ENCODE data around the gene RGCC.

Gene RGCC

GRCh38 chr13:41465241-41465847, 8.0 kb downstream of the RGCC start:
- H3K4me3 ChIP-seq (ENCODE audit: low read depth, low read length): no peak overlapping the region
- DNase-seq (ENCODE audit: low read depth): peak; percentile 81
- no peak for TF ChIP-seq CTCF (conservative IDR thresholded peaks at IDR 0.05; ENCODE audit: low read depth, low read length)

GRCh38 chr13:41465898-41466320, 8.6 kb downstream of the RGCC start:
- no peak for DNase-seq (ENCODE audit: low read depth)
- no peak for TF ChIP-seq CTCF (conservative IDR thresholded peaks at IDR 0.05; ENCODE audit: low read depth, low read length)
- no peak overlapping the region for H3K4me3 ChIP-seq (ENCODE audit: low read depth, low read length)

- no peak for DNase-seq (ENCODE audit: low read depth)
- no peak overlapping the region for H3K4me3 ChIP-seq (ENCODE audit: low read depth, low read length)
- no peak for TF ChIP-seq CTCF (conservative IDR thresholded peaks at IDR 0.05; ENCODE audit: low read depth, low read length)
These were observed 10.1 kb downstream of the RGCC start for GRCh38 chr13:41467425-41467945.

DNA sequence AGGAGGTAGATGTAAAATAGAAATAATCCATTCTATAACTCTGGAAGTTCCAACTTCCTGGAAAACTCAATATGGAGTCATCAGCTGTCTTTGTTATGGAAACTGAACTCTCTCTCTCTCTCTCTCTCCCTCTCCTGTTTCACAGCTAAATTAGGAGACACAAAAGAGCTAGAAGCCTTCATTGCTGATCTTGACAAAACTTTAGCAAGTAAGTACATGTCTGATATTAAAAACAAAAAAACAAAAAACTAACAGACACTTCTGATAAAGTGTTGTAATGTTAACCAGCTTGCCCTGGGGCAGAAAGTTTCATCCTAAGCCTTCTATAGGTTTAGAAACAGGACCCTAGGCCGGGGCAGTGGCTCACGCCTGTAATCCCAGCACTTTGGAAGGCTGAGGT, 11.3 kb downstream of the RGCC start:
- no peak for TF ChIP-seq CTCF (conservative IDR thresholded peaks at IDR 0.05; ENCODE audit: low read depth, low read length)

DNA sequence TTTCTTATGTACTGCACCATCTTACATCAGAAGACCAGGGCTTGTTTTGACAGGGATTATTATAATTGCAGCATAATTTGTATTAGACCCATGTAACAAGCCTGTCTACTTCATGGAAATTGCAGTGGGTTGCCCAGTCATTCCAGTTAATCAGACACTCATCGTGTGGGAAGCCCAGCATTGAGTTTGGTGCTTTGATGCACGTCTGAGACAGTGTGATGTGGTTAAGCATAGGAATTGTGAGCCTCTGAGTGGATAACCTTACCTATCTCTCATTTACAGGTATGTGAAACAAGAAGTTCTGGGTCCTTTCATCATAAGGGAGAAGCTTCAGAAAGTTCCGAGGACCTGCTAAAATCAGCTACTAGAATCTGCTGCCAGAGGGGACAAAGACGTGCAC, 12.8 kb downstream of the RGCC start:
- no peak overlapping the region for H3K4me3 ChIP-seq (ENCODE audit: low read depth, low read length)
- no peak for TF ChIP-seq CTCF (conservative IDR thresholded peaks at IDR 0.05; ENCODE audit: low read depth, low read length)
- DNase-seq (ENCODE audit: low read depth): no peak

More for the DNA sequence above, 11.3 kb downstream of the RGCC start:
- H3K4me3 ChIP-seq (ENCODE audit: low read depth, low read length): no peak overlapping the region
- DNase-seq (ENCODE audit: low read depth): no peak

DNA sequence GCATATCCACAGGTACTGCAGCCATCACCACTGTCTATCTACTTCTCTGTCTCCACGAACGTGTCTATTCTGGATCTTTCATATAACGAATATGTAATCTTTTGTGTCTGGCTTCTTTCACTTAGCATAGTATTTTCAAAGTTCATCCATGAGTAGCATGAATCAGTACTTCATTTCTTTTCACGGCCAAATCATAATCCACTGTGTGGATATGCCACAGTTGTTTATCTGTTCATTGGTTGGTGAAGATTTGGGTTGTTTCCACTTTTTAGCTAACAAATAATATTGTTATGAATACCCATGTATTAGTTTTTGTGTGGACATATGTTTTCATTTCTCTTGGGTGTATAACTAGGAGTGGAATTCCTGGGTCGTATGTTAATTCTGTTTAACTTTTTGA, 14.4 kb downstream of the RGCC start:
- no peak for DNase-seq (ENCODE audit: low read depth)
- TF ChIP-seq CTCF (conservative IDR thresholded peaks at IDR 0.05; ENCODE audit: low read depth, low read length): no peak
- H3K4me3 ChIP-seq (ENCODE audit: low read depth, low read length): no peak overlapping the region

DNA sequence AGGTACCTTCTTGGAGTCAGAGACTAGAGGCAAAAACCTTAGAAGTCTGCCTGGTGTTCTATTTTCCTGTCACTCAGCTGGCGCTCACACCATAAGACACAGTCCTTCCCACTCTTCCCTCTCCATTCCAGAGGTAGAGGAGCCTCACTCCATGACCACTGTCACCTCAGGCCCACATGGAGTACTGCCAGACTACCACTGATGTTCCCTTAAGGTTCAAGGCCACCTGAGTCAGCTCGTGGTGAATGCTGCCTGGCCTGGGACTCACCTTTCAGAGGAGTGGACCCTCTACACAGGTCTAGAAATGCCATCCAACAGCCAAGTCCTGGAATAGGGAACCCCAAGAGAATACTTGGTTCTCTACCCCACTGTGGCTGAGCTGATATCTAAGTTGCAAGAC, 29.9 kb downstream of the RGCC start:
- no peak overlapping the region for H3K4me3 ChIP-seq (ENCODE audit: low read depth, low read length)
- no peak for TF ChIP-seq CTCF (conservative IDR thresholded peaks at IDR 0.05; ENCODE audit: low read depth, low read length)
- DNase-seq (ENCODE audit: low read depth): no peak

All from choroid plexus epithelial cell (primary cell).